Inferior parietal cortex (tissue), 1 donor: ENCODE measurements around the gene PGA4.
"Not testable (repeated sequence)": the region's sequence is repeated elsewhere in the genome, so short reads cannot be mapped to it uniquely, and the experiment has no call there.

Experiments
- DNase-seq: peaks from one replicate; pipeline ENCODE4 v3.0.0-alpha.2; 2016; ENCODE audit errors: extremely low spot score

PGA4 gene

DNA sequence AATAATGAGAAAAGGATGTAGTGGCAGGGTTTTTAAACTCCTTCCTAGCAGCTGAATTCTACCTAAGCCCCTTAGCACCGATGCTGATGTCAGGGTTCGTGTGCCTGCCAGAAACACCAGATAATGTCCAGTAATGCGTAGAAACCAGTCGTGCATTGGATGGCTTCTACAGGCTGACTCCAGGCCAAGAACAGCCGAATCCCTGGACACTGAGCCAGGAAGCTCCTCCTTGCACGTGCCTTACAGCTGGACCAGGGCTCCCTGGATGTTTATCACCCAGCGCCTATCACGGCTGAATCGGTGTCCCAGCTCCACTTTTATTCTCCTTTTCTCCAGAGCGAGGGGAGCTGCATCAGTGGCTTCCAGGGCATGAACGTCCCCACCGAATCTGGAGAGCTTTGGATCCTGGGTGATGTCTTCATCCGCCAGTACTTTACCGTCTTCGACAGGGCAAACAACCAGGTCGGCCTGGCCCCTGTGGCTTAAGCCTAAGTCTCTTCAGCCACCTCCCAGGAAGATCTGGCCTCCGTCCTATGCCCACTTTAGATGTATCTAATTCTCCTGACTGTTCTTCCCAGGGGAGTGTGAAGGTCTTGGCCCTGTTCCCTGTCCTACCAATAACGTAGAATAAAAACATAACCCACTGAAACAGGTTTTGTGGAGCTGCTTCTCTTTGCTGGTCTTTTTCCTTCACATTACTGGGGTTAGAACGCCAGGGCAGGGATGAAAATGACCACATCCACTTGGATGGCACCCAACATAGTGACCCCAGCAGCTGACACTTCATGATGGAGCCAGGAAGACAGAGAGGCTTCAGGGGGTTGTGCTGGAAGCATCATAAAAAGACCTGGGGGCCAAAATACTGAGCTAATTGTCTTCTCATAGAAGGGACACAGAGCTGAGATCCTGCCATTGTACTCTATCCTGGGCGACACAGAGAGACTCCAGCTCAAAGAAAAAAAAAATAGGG is 28.9 kb downstream of the PGA4 start:
- not testable (repeated sequence) for DNase-seq

DNA sequence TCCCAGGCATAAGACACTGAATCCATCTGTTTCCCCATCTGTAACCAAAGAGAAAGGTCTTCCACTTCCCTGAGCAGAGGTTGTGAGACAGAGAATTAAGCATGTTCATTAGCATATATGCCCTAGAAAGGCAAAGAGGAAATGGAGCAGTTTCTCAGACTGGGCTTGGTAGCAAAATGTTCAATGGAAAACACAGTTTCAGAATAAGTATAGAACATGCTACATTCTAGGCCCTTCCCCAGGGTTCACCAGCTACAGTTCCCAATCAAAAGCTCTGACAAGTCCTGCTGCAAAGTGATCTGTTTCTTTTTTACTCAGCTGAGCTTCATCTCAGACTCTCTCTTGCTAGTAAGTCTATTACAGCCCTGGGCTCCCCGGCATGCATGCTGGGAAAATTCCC is 30.2 kb downstream of the PGA4 start:
- not testable (repeated sequence) for DNase-seq

DNA sequence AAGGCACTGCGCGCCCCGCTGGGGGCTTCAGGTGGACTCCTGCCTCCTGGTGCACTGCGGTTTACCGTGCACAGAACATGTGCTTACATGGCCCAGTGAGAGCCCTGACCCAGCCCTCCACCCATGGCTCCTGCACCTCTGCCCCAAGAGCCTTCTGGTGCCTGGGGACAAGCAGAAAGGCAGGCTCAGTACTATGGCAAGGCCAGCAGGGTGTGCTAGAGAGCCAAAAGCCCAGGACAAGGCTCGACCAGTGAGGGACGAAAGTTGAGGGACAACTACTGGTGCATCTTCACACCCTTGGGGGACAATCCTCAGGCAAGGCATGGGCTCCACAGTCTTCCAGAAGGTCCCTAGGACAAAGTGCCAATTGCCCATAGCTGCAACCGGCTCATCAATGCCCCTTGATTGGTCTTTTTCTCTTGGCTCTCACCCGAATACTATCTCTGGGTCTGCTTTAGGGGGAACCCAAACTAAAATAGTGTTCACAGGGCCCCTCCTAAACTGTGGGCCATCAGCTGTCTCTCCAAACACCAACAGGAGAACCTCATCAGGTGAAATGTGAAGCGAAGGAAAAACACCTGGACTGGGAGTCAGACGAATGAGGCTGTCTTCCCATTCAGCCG is 32.4 kb downstream of the PGA4 start:
- peak; percentile 59 for DNase-seq

GRCh38 chr11:61256710-61257482 is 34.7 kb downstream of the PGA4 start:
- DNase-seq = no peak

GRCh38 chr11:61258546-61258945 is 36.4 kb downstream of the PGA4 start:
- DNase-seq = no peak

GRCh38 chr11:61259363-61259762 is 37.2 kb downstream of the PGA4 start:
- DNase-seq = no peak

- no peak for DNase-seq
Measured at GRCh38 chr11:61264371-61264770, 42.2 kb downstream of the PGA4 start.

GRCh38 chr11:61264795-61265194 is 42.6 kb downstream of the PGA4 start:
- no peak for DNase-seq

DNA sequence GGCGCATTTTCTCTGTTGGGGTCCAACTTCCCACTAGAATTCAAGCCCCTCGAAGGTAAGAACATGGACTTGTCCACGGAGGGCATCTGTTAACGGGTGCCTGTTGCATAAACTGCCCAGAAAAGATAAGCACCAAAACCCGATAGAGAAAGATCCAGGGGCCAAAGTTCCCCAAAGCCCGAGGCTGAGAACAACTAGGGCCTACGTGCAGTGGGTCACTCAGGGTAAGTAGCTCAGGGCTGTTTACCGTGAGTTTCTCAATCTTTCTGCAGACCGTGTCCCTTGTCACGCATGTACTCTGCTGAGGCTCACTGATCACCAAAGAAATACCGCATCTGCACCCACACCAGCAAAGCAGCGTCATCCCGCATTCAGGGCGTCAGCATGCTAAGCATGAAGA is 43.2 kb downstream of the PGA4 start:
- no peak for DNase-seq

GRCh38 chr11:61266602-61267001 is 44.5 kb downstream of the PGA4 start:
- no peak for DNase-seq

DNA sequence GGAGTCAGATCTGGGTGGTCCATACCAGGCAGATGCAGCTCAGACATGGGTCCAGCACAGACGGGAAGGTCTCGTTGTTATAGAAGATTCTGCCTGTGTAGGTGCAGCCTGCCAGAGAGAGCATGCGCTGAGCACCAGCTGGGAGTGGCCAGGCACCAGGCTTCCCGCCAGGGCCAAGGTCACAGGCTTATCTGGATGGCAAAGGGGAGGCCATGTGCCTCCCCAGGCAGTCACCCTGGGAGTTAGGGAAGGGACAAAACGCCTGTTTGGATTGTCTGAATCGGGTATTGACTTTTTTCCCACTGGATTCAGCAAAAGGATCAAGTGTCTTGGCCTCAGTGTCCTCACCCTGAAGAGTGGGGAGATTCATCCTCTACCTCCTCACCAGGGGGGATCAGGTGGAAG is 45.3 kb downstream of the PGA4 start:
- no peak for DNase-seq

- no peak for DNase-seq
Measured at GRCh38 chr11:61268588-61269250, 46.6 kb downstream of the PGA4 start.

- DNase-seq = no peak
Measured at GRCh38 chr11:61270354-61271076, 48.4 kb downstream of the PGA4 start.

DNA sequence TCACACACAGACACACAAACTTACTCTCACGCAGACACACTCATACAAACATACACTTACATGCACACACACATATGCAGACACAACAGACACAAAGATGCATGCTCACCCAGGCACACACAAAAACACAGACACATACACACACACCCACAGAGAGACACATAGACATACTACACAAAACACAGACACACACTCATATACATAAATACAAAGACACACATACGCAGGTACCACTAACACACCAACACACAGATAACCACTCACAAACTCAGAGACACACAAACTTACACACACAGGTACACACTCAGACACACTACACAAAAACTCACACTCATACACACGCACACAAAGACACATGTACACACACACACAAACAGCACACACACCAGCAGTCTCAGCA is 50.6 kb downstream of the PGA4 start:
- DNase-seq = no peak

DNA sequence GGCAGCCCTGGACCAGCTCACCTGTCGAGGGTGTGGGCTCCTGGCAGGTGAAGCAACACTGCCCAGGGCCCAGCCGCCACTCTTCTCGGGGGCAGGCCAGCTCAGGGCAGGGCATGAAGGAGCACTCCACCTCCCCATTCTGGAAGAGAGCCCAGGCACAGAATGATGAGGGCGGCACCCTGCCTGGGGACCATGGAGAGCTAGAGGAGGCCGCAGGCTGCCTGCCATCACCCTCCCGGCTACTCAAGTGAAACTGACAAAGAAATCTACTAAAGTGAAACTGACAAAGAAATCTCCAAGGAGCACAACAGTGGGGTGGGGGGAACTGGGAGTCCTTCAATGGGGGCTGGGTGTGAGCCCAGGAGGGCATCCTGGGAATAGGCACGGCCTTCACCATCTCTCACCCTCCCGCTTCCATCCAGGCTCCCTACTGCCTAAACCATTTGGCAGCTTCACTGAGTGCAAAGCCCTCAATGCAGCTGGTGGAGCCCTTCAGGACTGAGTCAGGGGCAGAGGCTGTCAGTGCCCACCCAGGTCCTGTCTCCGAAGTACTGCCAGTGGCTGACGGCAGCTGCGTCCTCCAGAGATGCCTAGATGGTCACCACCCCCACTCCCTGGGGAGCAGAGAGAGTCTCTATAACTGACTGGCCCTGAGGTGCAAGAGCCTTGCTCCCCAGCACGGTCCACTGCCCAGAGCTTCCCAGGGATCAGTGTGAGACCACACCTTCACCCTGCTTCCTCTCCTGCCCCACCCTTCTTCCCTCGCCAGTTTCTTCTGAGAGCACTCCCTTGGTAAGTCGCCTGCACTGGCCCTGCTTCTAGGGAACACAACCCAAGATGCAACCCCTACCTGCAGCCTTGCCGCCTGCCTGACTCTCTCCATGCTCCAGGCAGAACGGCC is 51.3 kb downstream of the PGA4 start:
- no peak for DNase-seq

- no peak for DNase-seq
Measured at GRCh38 chr11:61274084-61274483, 51.9 kb downstream of the PGA4 start.

DNA sequence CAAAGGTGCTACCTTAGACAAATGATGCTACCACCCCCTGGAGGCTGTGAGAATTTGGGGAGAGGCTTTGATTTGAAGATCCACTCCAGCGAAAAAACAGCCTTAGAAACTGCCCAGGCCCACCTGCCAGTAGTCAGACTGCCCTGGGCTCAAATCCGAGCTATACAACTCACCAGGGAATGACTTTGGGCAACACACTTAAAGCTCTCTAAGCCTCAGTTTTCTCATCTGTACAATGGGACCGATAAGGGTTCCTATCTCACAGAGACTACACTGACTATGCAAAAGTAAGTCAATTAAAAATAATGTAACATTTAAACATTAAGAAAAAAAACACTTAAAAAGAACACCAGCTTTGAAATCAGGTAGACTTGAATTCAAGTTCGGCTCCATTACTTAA is 53.0 kb downstream of the PGA4 start:
- DNase-seq = no peak

- DNase-seq = no peak
Measured at GRCh38 chr11:61277186-61278000, 55.2 kb downstream of the PGA4 start.

DNA sequence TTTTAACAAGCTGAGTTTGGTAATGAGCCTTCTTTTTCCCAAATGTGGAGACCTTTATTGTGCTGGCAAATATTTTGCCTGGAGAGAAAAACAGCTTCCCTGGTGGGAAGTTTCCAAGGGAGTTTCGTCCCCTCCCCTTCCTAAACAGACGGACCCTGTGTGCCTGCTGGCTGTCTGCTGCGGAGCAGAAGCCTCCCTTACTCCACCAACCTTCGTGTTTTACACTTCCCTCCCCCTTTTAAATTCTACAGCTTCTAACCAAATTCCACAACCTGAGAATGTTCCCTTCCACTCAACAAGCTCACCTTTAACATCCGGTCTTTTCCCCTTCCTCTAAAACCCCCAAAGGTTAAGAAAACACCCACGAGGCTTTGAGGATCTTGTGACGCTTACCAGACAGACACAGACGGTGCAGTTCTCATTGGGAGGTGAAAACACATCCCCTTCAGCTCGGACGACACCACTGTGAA is 55.9 kb downstream of the PGA4 start:
- no peak for DNase-seq
